Measurements from ENCODE around the gene TAGLN3.

TAGLN3 gene

DNA sequence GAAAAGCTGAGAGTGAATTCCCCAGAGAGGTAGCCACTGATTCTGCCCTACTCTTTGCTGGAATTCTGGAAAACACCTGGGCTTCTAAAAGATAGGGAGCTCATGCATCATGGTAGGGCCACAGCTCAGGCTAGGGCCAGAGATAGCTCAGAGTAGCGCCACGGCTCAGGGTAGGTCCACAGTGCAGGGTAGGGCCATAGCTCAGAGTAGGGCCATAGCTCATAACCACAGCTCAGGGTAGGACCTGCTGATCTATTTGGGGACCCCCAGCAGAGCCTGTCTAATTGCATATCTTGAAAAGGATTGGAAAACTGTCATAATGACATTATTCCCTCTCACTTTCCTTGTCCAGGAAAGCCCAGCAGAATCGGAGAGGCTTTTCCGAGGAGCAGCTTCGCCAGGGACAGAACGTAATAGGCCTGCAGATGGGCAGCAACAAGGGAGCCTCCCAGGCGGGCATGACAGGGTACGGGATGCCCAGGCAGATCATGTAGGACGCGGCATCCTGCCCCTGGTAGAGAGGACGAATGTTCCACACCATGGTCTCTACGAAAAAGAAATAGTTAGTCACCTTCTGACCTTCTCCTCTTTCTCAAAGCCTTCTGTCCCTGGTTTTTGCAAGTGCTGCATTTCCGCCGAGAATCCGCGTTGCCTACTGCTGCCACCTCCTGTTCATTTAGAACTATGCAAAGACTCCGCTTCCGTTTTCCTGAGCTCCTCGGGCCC lies 14.5 kb downstream of the TAGLN3 start:
- DNase-seq (ENCODE audit: low spot score), result peak; percentile 49

DNA sequence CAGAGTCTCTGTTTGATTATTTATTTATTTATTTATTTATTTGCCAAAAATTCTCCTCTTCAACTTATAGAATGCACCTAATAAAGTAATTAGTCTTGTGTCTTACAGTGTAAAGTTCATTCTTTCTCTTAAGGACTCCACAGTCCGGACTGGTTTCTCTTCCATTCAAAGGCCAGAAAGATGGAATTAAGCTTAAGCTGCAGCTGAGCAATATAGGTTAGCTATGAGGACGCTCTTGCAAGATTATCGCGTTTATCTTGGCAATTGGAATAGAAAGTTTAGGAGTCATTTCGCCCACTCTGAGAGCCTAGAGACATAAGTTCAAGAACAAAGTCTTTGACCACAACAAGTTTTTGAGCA lies 15.0 kb downstream of the TAGLN3 start:
- DNase-seq (ENCODE audit: low spot score), result no peak
- H3K27ac ChIP-seq, result no peak overlapping the region
- POLR2A ChIA-PET (ENCODE audit: low non-redundant PET), result no interaction called here
- TF ChIP-seq, protein P1, sequence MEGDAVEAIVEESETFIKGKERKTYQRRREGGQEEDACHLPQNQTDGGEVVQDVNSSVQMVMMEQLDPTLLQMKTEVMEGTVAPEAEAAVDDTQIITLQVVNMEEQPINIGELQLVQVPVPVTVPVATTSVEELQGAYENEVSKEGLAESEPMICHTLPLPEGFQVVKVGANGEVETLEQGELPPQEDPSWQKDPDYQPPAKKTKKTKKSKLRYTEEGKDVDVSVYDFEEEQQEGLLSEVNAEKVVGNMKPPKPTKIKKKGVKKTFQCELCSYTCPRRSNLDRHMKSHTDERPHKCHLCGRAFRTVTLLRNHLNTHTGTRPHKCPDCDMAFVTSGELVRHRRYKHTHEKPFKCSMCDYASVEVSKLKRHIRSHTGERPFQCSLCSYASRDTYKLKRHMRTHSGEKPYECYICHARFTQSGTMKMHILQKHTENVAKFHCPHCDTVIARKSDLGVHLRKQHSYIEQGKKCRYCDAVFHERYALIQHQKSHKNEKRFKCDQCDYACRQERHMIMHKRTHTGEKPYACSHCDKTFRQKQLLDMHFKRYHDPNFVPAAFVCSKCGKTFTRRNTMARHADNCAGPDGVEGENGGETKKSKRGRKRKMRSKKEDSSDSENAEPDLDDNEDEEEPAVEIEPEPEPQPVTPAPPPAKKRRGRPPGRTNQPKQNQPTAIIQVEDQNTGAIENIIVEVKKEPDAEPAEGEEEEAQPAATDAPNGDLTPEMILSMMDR (conservative IDR thresholded peaks at IDR 0.05; ENCODE audit: low read depth), result no peak
- CTCF ChIA-PET, result interaction anchor here (0.6 to 2.1 kb wide), 5 partner anchors 17 to 565 kb away, joined by 3 to 10 read pairs (median 5); no protein-coding TSS in a partner anchor

More for the DNA sequence above, 14.5 kb downstream of the TAGLN3 start:
- ChIA-PET CTCF (interaction anchor here (0.6 to 2.1 kb wide), 7 partner anchors 17 to 565 kb away, joined by 3 to 10 read pairs (median 3); no protein-coding TSS in a partner anchor), POLR2A (ENCODE audit: low non-redundant PET) (interaction anchor here (0.6 kb wide), 1 partner anchor 32 kb away, joined by 6 read pairs; no protein-coding TSS in a partner anchor)
- TF ChIP-seq, protein P1 (conservative IDR thresholded peaks at IDR 0.05; ENCODE audit: low read depth), result peak; percentile 58
- no peak overlapping the region for H3K27ac ChIP-seq

DNA sequence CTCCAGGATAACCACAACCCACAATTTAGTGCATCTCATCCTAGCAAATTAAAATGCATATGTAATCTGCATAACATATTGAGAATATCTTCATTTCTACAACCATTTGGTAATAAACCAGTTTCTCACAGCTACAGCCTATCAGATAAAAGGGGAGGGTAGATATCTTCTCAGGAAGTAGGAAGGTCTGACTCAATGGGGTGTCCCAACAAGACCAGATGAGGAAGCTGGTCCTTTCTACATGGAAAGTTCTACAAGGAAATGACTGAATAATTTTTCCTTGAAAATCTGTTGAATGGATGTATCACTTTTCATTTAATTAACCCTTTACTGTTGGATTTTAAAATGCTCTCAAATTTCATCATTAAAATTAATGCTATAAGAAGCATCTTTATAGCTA lies 18.4 kb downstream of the TAGLN3 start:
- ChIA-PET CTCF (interaction anchor here (0.6 to 0.7 kb wide), 3 partner anchors 27 to 819 kb away, joined by 3 read pairs; no protein-coding TSS in a partner anchor), POLR2A (ENCODE audit: low non-redundant PET) (no interaction called here)
- H3K27ac ChIP-seq, result no peak overlapping the region
- TF ChIP-seq, protein P1 (conservative IDR thresholded peaks at IDR 0.05; ENCODE audit: low read depth), result no peak
- DNase-seq (ENCODE audit: low spot score), result no peak

DNA sequence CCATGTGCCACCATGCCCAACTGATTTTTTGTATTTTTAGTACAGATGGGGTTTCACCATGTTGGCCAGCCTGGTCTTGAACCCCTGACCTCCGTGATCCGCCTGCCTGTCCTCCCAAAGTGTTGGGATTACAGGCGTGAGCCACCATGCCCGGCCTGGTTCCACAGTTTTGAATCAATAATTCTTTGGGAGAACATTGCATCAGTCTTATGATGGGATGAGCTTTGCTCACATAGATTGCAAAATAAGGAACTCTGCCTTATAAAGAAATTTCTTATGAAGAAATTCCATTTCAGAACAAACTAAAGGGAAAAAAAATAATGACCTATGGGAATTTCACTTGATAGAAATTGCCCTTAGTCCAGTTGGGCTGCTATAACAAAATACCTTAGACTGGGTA lies 20.0 kb downstream of the TAGLN3 start:
- CTCF ChIA-PET, result interaction anchor here (0.6 kb wide), 1 partner anchor 30 kb away, joined by 4 read pairs; no protein-coding TSS in a partner anchor
- no peak overlapping the region for H3K27ac ChIP-seq
- no peak for DNase-seq (ENCODE audit: low spot score)
- TF ChIP-seq, protein P1 (conservative IDR thresholded peaks at IDR 0.05; ENCODE audit: low read depth), result no peak
- POLR2A ChIA-PET (ENCODE audit: low non-redundant PET), result no interaction called here

DNA sequence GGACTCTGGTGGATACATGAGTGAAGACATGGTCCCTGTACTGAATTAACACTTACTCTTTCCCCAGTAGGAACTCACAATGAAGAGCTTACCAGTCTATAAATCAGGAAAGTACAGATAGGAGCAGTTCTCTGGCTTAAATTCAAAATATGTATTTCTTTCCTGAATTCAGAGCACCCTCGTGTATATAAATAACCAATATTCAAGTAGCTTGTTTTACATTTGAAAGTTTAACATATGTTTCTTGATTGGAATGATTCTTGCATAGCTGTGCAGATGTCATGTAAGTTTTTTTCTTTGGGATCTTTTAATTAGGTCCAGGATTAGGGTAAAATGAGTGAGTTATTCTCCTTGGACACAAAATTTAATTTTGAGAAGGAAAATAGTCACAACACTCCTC lies 21.0 kb downstream of the TAGLN3 start:
- POLR2A ChIA-PET (ENCODE audit: low non-redundant PET), result no interaction called here

DNA sequence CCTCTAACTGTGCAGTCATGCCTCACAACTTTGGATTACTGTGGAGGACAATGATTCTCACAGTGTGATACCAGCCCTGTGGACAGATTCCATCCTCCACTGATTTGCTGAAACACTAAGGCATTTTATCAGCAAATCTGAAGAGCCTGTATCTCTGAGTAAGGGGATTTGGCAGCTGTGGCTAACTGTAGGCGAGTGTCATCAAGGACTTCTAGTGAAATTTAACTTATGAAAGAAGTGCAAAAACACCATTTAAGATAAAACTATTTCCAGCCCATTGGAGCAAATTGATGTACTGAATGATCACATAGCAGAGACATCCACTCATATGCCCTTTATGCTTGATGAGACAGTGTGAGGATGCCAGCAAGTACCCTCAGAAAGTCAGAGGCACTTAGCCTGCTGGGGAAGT lies 22.0 kb downstream of the TAGLN3 start:
- TF ChIP-seq, protein P1 (conservative IDR thresholded peaks at IDR 0.05; ENCODE audit: low read depth), result no peak
- POLR2A ChIA-PET (ENCODE audit: low non-redundant PET), result no interaction called here
- CTCF ChIA-PET, result no interaction called here
- DNase-seq (ENCODE audit: low spot score), result no peak
- no peak overlapping the region for H3K27ac ChIP-seq

More for the DNA sequence above, 21.0 kb downstream of the TAGLN3 start:
- H3K27ac ChIP-seq, result no peak overlapping the region
- DNase-seq (ENCODE audit: low spot score), result no peak
- CTCF ChIA-PET, result no interaction called here
- TF ChIP-seq, protein P1 (conservative IDR thresholded peaks at IDR 0.05; ENCODE audit: low read depth), result no peak
